GM19238 (cell line): ENCODE results near the gene KLC4.
A peak's percentile ranks its signal among the peaks of the same experiment; 100 is the strongest.

Source experiments
- DNase-seq: peaks from one replicate; pipeline ENCODE4 v3.0.0; 2011; ENCODE audit warnings: low spot score; ENCODE audit not compliant: insufficient read length

Gene KLC4

DNA sequence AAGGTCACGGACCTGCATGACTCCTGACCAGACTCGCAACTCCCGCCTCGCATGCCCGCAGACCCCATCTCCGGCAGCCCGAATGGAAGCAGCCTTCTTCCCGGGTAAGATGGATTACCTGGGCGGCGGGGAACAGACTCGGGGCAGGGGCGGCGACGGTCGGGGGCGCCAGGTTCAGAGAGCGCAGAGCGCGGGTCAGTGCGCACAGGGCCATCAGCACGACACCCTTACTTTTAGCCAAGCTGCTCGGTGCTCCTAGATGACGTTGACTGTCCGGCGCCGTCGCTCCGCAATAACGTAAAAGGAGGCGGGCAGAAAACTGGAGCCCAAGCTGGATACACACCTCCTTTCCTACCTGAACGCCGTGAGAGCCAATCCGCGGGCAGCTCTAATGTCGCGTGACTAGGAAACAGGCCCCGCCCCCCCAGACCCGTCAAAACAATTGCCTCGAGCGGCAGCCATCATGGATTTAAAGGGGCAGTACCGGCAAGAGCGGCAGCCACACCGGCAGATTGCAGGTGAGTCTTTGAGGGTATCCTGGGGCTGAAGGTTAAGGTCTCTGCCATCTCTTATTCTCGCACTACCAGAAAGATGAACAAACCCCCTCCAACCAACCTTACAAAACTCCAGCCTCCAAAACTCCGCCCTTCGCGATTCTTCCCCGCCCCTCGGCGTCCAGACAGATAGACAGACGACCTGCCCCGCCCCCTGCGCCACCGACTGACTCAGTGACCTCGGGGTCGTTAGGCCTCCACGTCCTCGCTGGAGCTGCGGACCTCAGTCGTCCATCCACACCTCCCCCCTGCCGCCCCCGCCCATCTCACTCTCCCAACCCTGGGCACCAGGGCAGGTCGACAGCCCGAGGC is at the start of gene KLC4, which contains the start of gene MRPL2:
Gene KLC4, plus strand, starts transcription at position 464 of the 866 bp plus-strand sequence. CDS start 1,705 bp downstream, outside the sequence.
Gene MRPL2, minus strand, starts transcription at position 267 of the 866 bp plus-strand sequence. Its CDS starts 53 bp downstream, at position 214.
- peak; percentile 99 for DNase-seq

DNA sequence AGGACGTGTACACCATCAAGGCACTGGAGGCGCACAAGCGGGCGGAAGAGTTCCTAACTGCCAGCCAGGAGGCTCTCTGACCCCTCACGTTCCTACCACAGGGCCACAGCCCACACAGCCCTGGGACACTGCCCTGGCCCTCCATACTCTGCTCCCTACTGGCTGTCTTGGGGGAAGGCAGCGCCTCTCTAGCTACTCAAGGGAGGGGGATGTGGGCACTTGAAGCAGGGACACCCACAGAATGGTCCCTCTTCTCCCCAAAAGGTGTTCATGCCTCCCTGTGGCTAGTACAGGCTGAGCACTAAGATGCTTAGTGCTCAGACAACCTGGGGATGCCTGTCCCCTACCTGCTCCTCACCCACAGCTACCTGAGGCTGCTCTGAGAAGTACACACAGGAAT is 48.2 kb upstream of the KLC4 start:
- no peak for DNase-seq

DNA sequence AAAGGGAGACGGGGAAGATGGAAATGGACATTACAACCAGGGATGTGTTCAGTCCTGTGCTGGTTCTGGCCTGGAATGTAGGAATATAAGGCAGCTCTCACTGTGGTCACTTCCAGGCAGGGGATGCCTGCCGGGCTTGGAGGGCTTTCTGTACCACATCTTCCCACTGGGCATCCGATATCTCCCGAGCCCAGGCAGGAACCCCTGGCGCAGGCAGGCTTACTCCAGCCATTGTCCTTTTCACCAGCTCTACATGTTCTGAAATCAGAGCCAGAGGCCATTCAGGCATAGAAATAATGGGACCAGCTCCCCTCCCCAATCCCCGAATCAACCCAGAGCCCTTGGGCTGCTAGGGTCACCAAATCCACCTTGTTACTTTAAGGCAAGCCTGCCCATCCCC is 47.1 kb upstream of the KLC4 start:
- DNase-seq: no peak

DNA sequence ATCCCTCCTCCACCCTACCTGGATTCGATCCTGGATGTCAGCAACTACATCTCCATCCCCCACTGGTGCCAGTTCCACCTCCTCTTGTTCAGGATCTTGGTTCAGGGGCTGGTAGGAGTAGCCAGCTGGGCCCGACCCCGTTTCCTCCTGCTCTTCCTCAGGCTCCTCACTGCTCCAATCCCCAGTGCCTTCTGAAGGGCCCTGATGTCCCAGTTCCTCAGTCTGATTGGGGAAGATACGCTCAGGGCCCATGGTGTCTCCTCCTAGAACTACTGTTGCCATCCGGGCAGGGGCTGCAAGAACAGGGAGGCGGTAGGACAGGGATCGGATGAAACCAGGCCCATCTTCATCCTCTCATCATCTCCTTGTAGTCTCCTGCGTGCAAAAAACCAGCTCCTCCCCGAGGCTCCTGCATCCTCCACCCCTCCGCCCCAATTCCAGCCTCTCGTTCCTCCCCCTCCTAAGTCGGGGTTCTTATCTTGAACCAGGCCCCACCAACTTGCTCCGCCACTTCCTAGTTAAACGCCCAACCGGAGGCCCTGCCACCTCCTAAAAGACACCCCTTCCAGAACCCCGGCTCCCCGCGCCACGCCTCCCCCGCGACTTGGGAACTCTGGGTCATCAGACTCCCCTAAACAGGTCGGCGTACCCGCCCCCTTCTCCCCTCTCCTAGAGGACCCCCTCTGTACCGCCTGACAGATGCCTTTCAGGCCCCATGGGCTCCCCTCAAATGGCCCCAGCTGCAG is 46.2 kb upstream of the KLC4 start:
- DNase-seq: no peak

DNA sequence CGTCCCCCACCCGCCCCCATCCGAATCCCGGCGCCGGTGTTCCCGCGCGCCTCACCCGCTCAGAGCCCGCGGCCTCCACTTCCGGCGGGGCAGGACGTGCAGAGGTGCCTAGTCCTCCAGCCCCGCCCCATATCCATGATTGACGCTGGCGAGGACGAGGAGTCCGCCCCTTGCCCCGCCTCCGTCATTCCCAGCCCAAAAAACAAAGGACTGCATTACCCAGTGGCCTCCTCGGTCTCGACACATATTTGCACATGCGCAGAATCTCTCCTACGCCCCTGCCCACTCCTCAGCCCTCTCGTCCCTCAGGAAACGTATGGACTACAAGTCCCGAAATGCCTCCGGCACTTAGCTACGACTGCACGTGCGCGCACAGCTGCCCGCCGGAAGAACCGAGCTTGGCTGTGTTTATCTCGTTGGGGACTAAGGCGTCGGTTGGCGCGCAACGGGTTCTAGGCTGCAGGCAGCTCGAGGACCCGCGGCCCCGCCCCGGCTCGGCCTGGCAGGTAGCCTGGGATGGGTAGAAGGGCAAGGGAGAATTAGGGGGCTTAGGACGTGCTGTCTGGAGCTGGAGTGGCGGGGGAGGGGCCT is 45.5 kb upstream of the KLC4 start, which contains the start of the genes KLHDC3 and MEA1:
Gene KLHDC3, plus strand, starts transcription at position 407 of the 591 bp plus-strand sequence. CDS start 2,944 bp downstream, outside the sequence.
Gene MEA1, minus strand, starts transcription at position 104 of the 591 bp plus-strand sequence. CDS start 133 bp downstream, outside the sequence.
- peak; percentile 95 for DNase-seq

DNA sequence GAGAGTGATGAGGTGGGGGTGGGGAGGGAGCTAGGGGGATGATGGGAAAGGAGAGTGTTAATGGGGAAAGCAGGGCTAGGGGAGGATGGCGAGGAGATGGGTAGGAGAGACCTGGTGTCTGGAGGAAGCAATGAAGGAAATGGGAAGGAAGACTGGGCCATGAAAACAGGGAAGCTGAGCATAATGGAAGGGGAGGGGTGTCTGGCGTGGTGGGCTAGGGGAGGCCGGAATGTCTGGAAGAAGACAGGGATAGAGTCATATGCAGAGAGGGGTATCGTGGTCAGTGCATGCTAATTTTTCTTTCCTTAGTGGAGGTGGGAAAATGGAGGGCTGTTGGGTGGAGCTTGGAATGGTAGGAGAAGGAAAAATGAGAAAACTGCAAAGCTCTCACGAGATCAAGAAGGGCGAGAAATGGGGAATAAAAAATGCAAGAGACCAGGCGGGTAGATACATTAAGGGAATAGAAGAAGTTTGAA is 45.0 kb upstream of the KLC4 start:
- DNase-seq: no peak

DNA sequence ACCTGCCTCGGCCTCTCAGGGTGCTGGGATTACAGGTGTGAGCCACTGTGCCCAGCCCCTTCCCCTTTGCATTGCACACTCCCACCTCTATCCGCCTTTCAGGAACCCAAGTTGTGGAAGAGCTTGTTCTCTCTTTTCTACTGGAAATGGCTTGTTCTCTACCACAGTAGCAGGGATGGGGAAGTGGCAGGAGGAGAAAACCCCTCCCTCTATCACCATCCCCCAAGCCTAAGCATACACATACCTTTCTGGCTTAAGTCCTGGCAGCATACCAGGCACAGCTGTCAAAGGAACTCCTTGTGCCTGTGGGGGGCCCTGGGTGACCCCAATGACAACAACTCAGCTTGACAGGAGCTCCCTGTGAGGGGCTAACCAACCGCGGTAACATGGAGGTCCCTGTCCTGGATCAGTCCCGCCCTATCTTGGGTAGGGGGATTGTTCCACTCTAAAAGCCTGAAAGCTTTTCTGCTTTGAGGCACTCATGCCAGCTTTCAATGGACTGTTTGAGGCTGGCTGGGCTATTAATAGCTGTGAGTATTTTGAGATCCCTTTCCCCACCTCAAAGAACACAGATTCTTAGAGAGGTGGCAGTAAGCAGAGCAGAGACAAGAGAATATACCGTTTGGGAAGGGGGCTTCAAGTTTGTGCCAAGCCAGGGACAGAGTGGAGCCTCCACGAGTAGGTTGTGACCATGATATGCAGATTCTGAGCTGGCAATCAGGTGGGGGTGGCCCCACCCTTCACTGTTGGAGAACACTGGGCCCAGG is 43.1 kb upstream of the KLC4 start:
- DNase-seq: no peak

DNA sequence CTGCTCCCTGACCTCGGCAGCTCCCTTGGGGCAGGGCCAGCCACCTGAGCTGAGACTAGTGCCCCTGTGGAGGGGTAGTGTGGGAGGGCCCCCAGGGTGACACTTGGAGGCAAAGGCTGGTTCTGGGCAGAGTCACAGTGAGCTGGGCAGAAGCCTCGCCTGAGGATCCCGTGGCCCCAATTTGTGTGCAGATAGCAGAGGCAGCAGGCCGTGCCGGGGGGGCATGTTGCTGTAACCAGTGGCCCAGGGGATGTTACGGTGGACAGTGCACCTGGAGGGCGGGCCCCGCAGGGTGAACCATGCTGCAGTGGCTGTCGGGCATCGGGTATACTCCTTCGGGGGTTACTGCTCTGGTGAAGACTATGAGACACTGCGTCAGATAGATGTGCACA is 42.5 kb upstream of the KLC4 start:
- DNase-seq: no peak

DNA sequence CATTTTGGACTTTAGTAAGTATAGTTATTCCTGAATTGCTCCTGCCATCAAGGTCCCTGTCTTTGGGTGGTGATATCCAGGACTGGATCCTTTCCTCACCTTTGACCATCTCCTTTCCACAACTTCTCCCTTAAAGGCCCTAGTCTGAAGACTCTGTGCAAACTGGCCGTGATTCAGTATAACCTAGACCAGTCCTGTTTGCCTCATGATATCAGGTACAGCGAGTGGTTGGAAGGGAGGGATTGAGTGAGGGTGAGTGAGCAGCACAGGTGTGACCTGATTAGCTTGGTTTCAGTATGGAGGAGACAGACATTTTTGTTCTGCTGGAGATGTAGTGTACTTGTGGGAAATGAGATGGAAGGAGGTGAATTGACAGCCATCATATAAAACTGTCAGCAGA is 40.3 kb upstream of the KLC4 start:
- DNase-seq: no peak

DNA sequence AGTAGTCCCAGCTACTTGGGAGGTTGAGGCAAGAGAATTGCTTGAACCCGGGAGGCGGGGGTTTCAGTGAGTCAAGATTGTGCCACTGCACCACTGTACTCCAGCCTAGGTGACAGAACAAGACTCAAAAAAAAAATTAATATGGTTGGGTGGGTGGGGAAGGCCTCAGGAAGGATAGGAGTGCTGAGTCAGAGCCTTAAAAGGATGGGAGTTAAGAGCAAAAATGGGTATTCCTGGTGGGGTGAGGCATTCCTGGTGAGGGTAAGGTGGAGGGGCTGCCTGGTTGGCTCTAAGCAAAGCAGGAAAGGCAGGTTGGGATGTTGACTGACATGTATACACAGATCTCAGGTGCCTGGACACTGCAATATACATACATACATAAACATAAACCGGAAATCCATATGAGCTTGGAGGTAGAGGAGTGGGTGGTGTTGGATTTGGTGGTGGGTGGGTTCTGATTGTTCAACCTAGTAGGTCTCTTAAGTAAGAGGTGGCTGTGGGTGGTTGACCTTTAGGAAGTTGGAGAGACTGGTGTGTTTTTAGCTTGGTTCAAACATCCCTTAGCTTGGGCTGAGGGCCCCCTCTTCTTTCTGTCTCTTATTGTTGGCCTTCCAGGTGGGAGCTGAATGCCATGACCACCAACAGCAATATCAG is 39.3 kb upstream of the KLC4 start:
- DNase-seq: no peak

DNA sequence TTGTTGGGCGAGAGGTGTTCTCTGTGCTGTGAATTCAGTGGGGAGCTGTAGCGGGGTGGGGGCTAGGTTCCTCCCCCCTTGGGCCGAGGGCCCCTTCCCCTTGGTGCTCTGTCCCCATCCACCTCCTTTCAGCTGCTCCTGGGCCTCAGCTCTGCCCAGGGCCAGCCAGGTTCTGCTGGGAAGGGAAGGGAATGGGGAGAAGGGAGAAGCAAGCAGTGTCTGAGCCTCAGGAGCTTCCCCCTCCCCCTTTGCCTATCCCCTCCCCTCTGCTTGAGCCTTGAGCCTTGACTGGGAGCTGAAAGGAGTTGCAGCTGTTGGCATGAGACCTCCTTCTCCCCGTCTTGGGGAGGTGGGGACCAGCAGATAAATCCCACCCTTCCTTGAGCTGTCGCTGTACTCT is 38.6 kb upstream of the KLC4 start:
- DNase-seq: no peak

DNA sequence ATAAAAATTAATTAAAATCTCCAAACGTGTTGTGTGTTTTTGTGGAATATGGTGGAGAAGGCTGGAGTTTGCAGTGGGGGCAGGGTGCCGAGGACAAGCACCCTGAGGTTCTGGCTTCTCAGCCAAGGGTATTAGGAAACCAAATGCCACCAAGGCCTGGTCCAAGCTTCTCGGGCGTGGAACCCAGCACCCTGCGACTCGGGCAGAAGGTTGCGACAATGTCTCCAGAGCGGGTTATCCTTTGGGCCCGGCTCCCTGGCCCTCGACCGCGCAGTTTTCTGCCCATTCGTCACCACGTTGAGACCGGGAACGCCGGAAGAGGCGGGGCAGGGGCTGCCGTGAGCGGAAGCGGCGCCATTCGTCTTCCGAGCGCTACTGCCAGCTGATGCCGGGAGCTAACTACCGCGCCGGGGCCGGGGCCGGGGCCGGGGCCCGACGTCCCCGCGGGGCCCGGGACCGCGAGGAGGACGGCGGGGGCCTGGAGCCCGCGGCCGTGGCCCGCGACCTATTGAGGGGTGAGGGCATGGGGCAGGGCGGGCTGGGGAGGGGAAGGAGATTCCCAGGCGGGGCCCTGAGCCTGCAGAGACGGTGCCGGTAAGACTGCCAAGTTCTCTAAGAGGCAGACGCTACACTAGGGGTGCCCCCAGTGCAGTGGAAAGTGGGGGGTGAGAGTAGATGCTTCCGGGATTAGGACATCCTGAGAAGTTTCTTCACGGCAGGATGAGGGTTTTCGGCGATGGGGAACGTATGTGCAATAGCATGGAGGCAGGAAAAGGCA is 38.0 kb upstream of the KLC4 start, which contains the start of gene RRP36:
Gene RRP36, plus strand, starts transcription at position 354 of the 778 bp plus-strand sequence. Its CDS starts 32 bp downstream, at position 386.
- peak; percentile 88 for DNase-seq

DNA sequence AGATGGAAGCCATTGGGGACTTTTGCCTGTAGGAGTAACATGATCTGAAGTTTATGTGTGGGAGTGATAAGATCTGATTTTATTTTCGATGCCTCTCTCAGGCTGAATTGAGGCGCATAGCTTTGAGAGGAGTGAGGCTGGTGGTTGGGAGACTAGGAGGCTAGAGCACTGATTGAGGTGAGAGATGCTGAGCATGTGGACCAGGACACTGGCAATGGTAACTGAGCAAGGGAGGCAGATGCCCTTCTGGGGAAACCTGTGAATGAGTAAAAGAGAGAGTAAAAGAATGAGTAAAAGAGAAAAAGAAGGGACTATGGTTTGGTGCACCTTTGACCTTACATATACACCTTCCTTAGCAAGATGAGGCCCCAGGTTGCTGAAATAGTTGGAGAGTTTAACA is 35.0 kb upstream of the KLC4 start:
- DNase-seq: no peak

DNA sequence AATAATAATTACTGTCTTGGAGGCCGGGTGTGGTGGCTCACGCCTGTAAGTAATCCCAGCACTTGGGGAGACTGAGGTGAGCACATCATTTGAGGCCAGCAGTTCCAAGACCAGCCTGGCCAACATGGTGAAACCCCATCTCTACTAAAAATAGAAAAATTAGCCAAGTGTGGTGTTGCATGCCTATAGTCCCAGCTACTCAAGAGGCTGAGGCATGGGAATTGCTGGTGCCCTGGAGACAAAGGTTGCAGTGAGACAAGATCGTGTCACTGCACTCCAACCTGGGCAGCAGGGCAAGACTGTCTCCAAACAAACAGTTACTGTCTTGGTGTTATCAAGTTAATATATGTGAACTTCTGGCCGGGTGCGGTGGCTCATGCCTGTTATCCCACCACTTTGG is 33.1 kb upstream of the KLC4 start:
- no peak for DNase-seq

DNA sequence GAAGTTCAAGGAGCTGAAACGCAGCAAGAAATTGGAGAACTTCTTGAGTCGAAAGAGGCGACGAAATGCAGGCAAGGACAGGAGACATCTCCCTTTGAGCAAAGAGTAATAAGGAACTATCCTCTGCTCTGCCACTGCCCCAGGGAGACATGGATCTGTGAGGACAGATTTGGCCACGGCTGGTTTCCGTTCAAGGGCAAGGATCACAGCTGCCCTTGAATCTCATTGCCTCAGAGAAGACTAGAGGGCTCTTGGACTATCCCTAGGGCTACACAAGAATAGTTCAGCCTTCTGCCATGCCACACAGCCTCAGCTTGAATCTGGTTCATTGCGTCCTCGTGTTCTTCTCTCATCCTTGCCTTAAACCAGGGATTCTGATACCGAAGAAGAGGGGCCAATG is 30.3 kb upstream of the KLC4 start:
- DNase-seq: no peak

DNA sequence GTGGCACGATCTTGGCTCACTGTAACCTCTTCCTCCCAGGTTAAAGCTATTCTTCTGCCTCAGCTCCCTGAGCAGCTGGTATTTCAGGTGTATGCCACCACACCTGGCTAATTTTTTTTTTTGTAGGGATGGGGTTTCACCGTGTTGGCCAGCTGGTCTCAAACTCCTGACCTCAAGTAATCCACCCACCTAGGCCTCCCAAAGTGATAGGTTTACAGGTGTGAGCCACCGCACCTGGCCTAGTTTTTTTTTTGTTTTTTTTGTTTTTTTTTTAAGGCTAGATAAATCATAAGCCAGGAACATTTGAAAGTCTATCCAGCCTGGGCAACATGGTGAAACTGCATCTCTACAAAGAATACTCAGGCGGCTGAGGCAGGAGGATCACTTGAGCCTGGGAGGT is 27.1 kb upstream of the KLC4 start:
- no peak for DNase-seq

DNA sequence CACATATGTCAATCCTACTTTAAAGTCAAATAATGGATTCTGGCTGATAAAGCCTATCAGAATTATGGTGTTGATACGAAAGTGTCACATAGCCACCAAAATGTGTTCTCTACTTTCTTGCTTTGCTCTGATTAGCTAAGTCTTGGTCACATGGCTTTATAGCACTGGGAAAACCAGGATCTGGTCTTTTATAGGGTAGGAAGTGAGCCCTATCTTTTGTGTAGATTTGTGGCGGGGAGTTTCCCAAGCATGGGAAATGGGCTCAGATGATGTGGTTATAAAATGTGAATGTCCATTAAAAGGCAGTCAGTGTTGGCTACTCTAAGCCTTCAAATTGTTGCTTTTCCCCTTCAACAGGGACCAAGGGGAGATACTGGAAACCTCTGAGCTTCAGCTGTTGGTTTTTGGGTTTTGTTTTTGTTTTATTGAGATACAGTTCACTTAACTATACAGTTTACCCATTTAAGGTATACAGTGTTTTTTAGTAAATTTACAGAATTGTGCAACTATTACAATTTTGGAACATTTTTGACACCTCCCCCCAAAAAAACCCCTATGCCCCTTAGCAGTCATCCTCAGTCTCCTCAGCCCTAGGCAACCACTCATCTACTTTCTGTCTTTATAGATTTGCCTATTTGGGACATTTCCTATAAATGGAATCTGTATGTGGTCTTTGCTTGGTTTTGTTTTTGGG is 25.8 kb upstream of the KLC4 start:
- DNase-seq: no peak

DNA sequence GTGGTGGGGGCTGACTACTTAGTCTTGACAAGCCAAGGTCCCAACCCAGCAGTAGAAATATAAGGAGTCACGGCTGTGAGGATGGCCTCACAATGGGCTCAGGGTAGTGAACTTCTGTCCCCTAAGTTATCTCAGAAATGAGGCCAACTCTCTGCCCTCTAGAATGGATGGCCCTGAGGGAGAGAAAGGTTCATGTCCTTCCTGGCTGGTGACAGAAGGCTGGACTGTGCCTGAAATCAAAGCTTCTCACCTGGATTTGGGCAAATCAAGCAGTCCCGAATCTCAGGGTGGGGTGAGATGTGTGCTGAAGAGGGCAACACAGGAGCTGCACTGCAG is 25.3 kb upstream of the KLC4 start:
- no peak for DNase-seq
